Common myeloid progenitor, CD34-positive (primary cell): ENCODE data around the gene MEX3D.
"Not testable (repeated sequence)": the region's sequence is repeated elsewhere in the genome, so short reads cannot be mapped to it uniquely, and the experiment has no call there.

Experiments used
- CTCF ChIA-PET: fragments of 350-600 bp; sonication (Branson Sonifier 250); formaldehyde crosslinking; loops from one replicate; lab custom pipeline; 2021; ENCODE audit warnings: antibody characterized with exemption; lab: Charles Lee
- POLR2A ChIA-PET: fragments of 350-600 bp; sonication (Branson Sonifier 250); formaldehyde crosslinking; loops from one replicate; lab custom pipeline; 2021; ENCODE audit warnings: antibody characterized with exemption; lab: Charles Lee
- DNase-seq, 3 donors: peaks; one replicate each; pipeline versions ENCODE4 v3.0.0 to v3.0.0-alpha.2; 2013
- H3K27ac ChIP-seq, 2 experiments: 1 replicate in 1 of 2; 2 replicates in 1 of 2; pipeline ENCODE4 v1.7.0; 2013; ENCODE audit warnings: inconsistent platforms in 2 of 2, low read length in 2 of 2, mild to moderate bottlenecking in 2 of 2, low read depth in 1 of 2, moderate library complexity in 1 of 2; ENCODE audit not compliant: severe bottlenecking in 2 of 2, insufficient read depth in 1 of 2, poor library complexity in 1 of 2
- H3K27me3 ChIP-seq, 5 experiments: replicated peaks in 2 of 5; 1 replicate in 3 of 5; 2 replicates in 2 of 5; pipeline versions ENCODE4 v1.6.1 to v1.7.0; 2013; ENCODE audit warnings: low read length in 4 of 5, mild to moderate bottlenecking in 2 of 5, moderate library complexity in 2 of 5, inconsistent platforms in 1 of 5; ENCODE audit not compliant: insufficient read depth in 5 of 5, control insufficient read depth in 4 of 5
- H3K36me3 ChIP-seq, 4 experiments: 1 replicate in 2 of 4; 2 replicates in 2 of 4; pipeline versions ENCODE4 v1.6.1 to v1.7.0; 2013; ENCODE audit warnings: low read length in 3 of 4, control low read depth in 1 of 4, mild to moderate bottlenecking in 1 of 4; ENCODE audit not compliant: control insufficient read depth in 4 of 4, insufficient read depth in 4 of 4
- H3K4me1 ChIP-seq, 4 experiments: 1 replicate in 3 of 4; 2 replicates in 1 of 4; pipeline versions ENCODE4 v1.6.1 to v1.7.1; 2013; ENCODE audit warnings: low read length in 3 of 4, mild to moderate bottlenecking in 3 of 4, control low read depth in 1 of 4, inconsistent platforms in 1 of 4, moderate library complexity in 1 of 4; ENCODE audit not compliant: control insufficient read depth in 4 of 4, insufficient read depth in 4 of 4; ENCODE audit errors: control extremely low read depth in 1 of 4
- H3K4me3 ChIP-seq, 7 experiments: 1 replicate in 4 of 7; 2 replicates in 3 of 7; pipeline versions ENCODE4 v1.5.1 to v1.7.0; 2013; ENCODE audit warnings: mild to moderate bottlenecking in 7 of 7, low read length in 6 of 7, moderate library complexity in 6 of 7, inconsistent platforms in 2 of 7, low read depth in 2 of 7, control low read depth in 1 of 7; ENCODE audit not compliant: insufficient read depth in 4 of 7, control insufficient read depth in 1 of 7; ENCODE audit errors: extremely low read depth in 1 of 7
- H3K9me3 ChIP-seq, 5 experiments: 1 replicate in 4 of 5; 2 replicates in 1 of 5; pipeline versions ENCODE4 v1.6.1 to v1.7.1; 2013; ENCODE audit warnings: low read length in 4 of 5, mild to moderate bottlenecking in 2 of 5, inconsistent platforms in 1 of 5, low read depth in 1 of 5, moderate library complexity in 1 of 5; ENCODE audit not compliant: control insufficient read depth in 4 of 5, insufficient read depth in 2 of 5; ENCODE audit errors: control extremely low read depth in 1 of 5
- WGBS: methylation state at CpG from one replicate; pipeline ENCODE4 v1.1.5; 2013; ENCODE audit not compliant: insufficient coverage; 5-methylcytosine and 5-hydroxymethylcytosine counted together

Gene MEX3D

GRCh38 chr19:1530856-1531255, 37.3 kb downstream of the MEX3D start:
- H3K27me3 ChIP-seq: peaks cover 0 to 33% (median 2%) of the 10 kb centered on the region in 5 experiments
- 97% methylated on average over 7 of the region's 11 CpGs for WGBS

GRCh38 chr19:1529430-1529816, 38.7 kb downstream of the MEX3D start:
- ChIA-PET CTCF (no interaction called here), POLR2A (no interaction called here)
- no peak for DNase-seq
- Histone ChIP-seq H3K4me1 (no peaks in the 10 kb centered on the region), H3K36me3 (no peaks in the 10 kb centered on the region), H3K27me3 (peaks cover 4 to 42% (median 9%) of the 10 kb centered on the region in 5 experiments), H3K9me3 (no peaks in the 10 kb centered on the region), H3K27ac (no peak overlapping the region), H3K4me3 (no peak overlapping the region)
- WGBS: 88% methylated on average over 8 of the region's 16 CpGs

More at GRCh38 chr19:1530856-1531255, 37.3 kb downstream of the MEX3D start:
- DNase-seq, POLR2A ChIA-PET, H3K9me3 ChIP-seq, H3K27ac ChIP-seq, H3K4me3 ChIP-seq, H3K36me3 ChIP-seq, CTCF ChIA-PET, H3K4me1 ChIP-seq: not testable (repeated sequence)

- POLR2A ChIA-PET: no interaction called here
- H3K4me3 ChIP-seq: no peak overlapping the region
- H3K27me3 ChIP-seq: peaks cover 4 to 48% (median 12%) of the 10 kb centered on the region in 5 experiments
- DNase-seq: no peak
- no peak overlapping the region for H3K27ac ChIP-seq
- peaks cover 0 to 2% (median 0%) of the 10 kb centered on the region in 4 experiments for H3K4me1 ChIP-seq
- H3K9me3 ChIP-seq: no peaks in the 10 kb centered on the region
- CTCF ChIA-PET: no interaction called here
- 84% methylated on average over 20 of the region's 23 CpGs for WGBS
- no peaks in the 10 kb centered on the region for H3K36me3 ChIP-seq
These were observed 39.3 kb downstream of the MEX3D start for GRCh38 chr19:1528596-1529429.

- POLR2A ChIA-PET: no interaction called here
- WGBS: 83% methylated on average over 24 of the region's 27 CpGs
These were observed 40.3 kb downstream of the MEX3D start for GRCh38 chr19:1527650-1528309.

GRCh38 chr19:1526979-1527649, 41.0 kb downstream of the MEX3D start:
- CTCF ChIA-PET: interaction anchor here (0.6 kb wide), 1 partner anchor 66 kb away, joined by 3 read pairs; no protein-coding TSS in a partner anchor
- no peak overlapping the region for H3K4me3 ChIP-seq
- H3K9me3 ChIP-seq: no peaks in the 10 kb centered on the region
- no peaks in the 10 kb centered on the region for H3K36me3 ChIP-seq
- H3K27ac ChIP-seq: no peak overlapping the region
- 87% methylated on average over 14 of the region's 18 CpGs for WGBS
- H3K27me3 ChIP-seq: peaks cover 4 to 58% (median 19%) of the 10 kb centered on the region in 5 experiments
- peaks cover 0 to 4% (median 0%) of the 10 kb centered on the region in 4 experiments for H3K4me1 ChIP-seq
- POLR2A ChIA-PET: no interaction called here
- DNase-seq: no peak

More at GRCh38 chr19:1527650-1528309, 40.3 kb downstream of the MEX3D start:
- Histone ChIP-seq H3K4me1 (peaks cover 0 to 4% (median 0%) of the 10 kb centered on the region in 4 experiments), H3K4me3 (no peak overlapping the region), H3K36me3 (no peaks in the 10 kb centered on the region), H3K9me3 (no peaks in the 10 kb centered on the region), H3K27me3 (peaks cover 4 to 54% (median 18%) of the 10 kb centered on the region in 5 experiments), H3K27ac (no peak overlapping the region)
- no peak for DNase-seq
- CTCF ChIA-PET: no interaction called here

- no peak for DNase-seq
- Histone ChIP-seq H3K9me3 (no peaks in the 10 kb centered on the region), H3K4me3 (no peak overlapping the region), H3K27ac (no peak overlapping the region), H3K4me1 (peaks cover 0 to 4% (median 0%) of the 10 kb centered on the region in 4 experiments), H3K36me3 (no peaks in the 10 kb centered on the region), H3K27me3 (peaks cover 4 to 64% (median 22%) of the 10 kb centered on the region in 5 experiments)
- 80% methylated on average over 33 of the region's 33 CpGs for WGBS
- ChIA-PET CTCF (no interaction called here), POLR2A (no interaction called here)
These were observed 41.9 kb downstream of the MEX3D start for GRCh38 chr19:1526066-1526778.
